Measurements from ENCODE around the gene FARP2. TPM values are rescaled to one million over a fixed set of nuclear protein-coding genes. Genes with fewer than 3 reads are reported as not detected.
"Not testable (repeated sequence)": the region's sequence is repeated elsewhere in the genome, so short reads cannot be mapped to it uniquely, and the experiment has no call there.

Gene FARP2
- total RNA-seq, 1 experiment from 2014 or later = 36.3 TPM

GRCh38 chr2:241443486-241444223 lies 87.6 kb downstream of the FARP2 start:
- DNase-seq (ENCODE audit: low spot score) = no peak

GRCh38 chr2:241445426-241445825 lies 89.3 kb downstream of the FARP2 start:
- in situ Hi-C loops (cut with HindIII; ENCODE audit: low sequenced_read_pairs) = no loop called here
- DNase-seq (ENCODE audit: low spot score) = no peak

More at GRCh38 chr2:241443486-241444223, 87.6 kb downstream of the FARP2 start:
- in situ Hi-C loops (cut with HindIII; ENCODE audit: low sequenced_read_pairs) = no loop called here

- DNase-seq (ENCODE audit: low spot score); in situ Hi-C loops (cut with HindIII; ENCODE audit: low sequenced_read_pairs): not testable (repeated sequence)
Observed at GRCh38 chr2:241450092-241450491, 94.0 kb downstream of the FARP2 start.

- no peak for DNase-seq (ENCODE audit: low spot score)
- in situ Hi-C loops (cut with HindIII; ENCODE audit: low sequenced_read_pairs) = no loop called here
Observed at GRCh38 chr2:241451840-241452506, 95.9 kb downstream of the FARP2 start.

GRCh38 chr2:241453919-241454318 lies 97.8 kb downstream of the FARP2 start:
- in situ Hi-C loops (cut with HindIII; ENCODE audit: low sequenced_read_pairs); DNase-seq (ENCODE audit: low spot score): not testable (repeated sequence)

- in situ Hi-C loops (cut with HindIII; ENCODE audit: low sequenced_read_pairs) = no loop called here
Observed at GRCh38 chr2:241454837-241455485, 98.9 kb downstream of the FARP2 start.

GRCh38 chr2:241456546-241456945 lies 100.5 kb downstream of the FARP2 start:
- in situ Hi-C loops (cut with HindIII; ENCODE audit: low sequenced_read_pairs) = no loop called here
- no peak for DNase-seq (ENCODE audit: low spot score)

More at GRCh38 chr2:241454837-241455485, 98.9 kb downstream of the FARP2 start:
- no peak for DNase-seq (ENCODE audit: low spot score)

GRCh38 chr2:241458687-241459086 lies 102.6 kb downstream of the FARP2 start:
- in situ Hi-C loops (cut with HindIII; ENCODE audit: low sequenced_read_pairs) = no loop called here
- DNase-seq (ENCODE audit: low spot score) = peak; percentile 21

GRCh38 chr2:241459520-241459919 lies 103.4 kb downstream of the FARP2 start:
- no peak for DNase-seq (ENCODE audit: low spot score)
- in situ Hi-C loops (cut with HindIII; ENCODE audit: low sequenced_read_pairs) = no loop called here

- DNase-seq (ENCODE audit: low spot score) = peak; percentile 63
- in situ Hi-C loops (cut with HindIII; ENCODE audit: low sequenced_read_pairs) = no loop called here
Observed at GRCh38 chr2:241460631-241461030, 104.5 kb downstream of the FARP2 start.

GRCh38 chr2:241461693-241462677 lies 105.9 kb downstream of the FARP2 start:
- in situ Hi-C loops (cut with HindIII; ENCODE audit: low sequenced_read_pairs) = no loop called here

GRCh38 chr2:241463276-241464135 lies 107.4 kb downstream of the FARP2 start:
- in situ Hi-C loops (cut with HindIII; ENCODE audit: low sequenced_read_pairs) = no loop called here
- no peak for DNase-seq (ENCODE audit: low spot score)

More at GRCh38 chr2:241461693-241462677, 105.9 kb downstream of the FARP2 start:
- no peak for DNase-seq (ENCODE audit: low spot score)

- no peak for DNase-seq (ENCODE audit: low spot score)
- in situ Hi-C loops (cut with HindIII; ENCODE audit: low sequenced_read_pairs) = no loop called here
Observed at GRCh38 chr2:241465543-241465942, 109.5 kb downstream of the FARP2 start.

- in situ Hi-C loops (cut with HindIII; ENCODE audit: low sequenced_read_pairs) = no loop called here
- DNase-seq (ENCODE audit: low spot score) = no peak
Observed at GRCh38 chr2:241466230-241466629, 110.1 kb downstream of the FARP2 start.

- in situ Hi-C loops (cut with HindIII; ENCODE audit: low sequenced_read_pairs) = no loop called here
- no peak for DNase-seq (ENCODE audit: low spot score)
Observed at GRCh38 chr2:241467777-241468475, 111.8 kb downstream of the FARP2 start.

GRCh38 chr2:241468476-241468781 lies 112.3 kb downstream of the FARP2 start:
- DNase-seq (ENCODE audit: low spot score) = no peak
- in situ Hi-C loops (cut with HindIII; ENCODE audit: low sequenced_read_pairs) = no loop called here

GRCh38 chr2:241469746-241470145 lies 113.7 kb downstream of the FARP2 start:
- DNase-seq (ENCODE audit: low spot score) = no peak
- in situ Hi-C loops (cut with HindIII; ENCODE audit: low sequenced_read_pairs) = no loop called here

GRCh38 chr2:241473399-241473798 lies 117.3 kb downstream of the FARP2 start:
- in situ Hi-C loops (cut with HindIII; ENCODE audit: low sequenced_read_pairs) = no loop called here

More at GRCh38 chr2:241473399-241473798, 117.3 kb downstream of the FARP2 start:
- no peak for DNase-seq (ENCODE audit: low spot score)

Data from G401 (cell line).